GM11168 (cell line): ENCODE results near the gene VAMP8.
"Not testable (repeated sequence)": the region's sequence is repeated elsewhere in the genome, so short reads cannot be mapped to it uniquely, and the experiment has no call there.

Experiments
- in situ Hi-C: fragments of 300-500 bp; cut with MboI; formaldehyde crosslinking; loops from one replicate; pipeline ENCODE4 v1.12.0; 2022; ENCODE audit warnings: low sequenced_read_pairs; ENCODE audit not compliant: unreplicated experiment

VAMP8 gene

DNA sequence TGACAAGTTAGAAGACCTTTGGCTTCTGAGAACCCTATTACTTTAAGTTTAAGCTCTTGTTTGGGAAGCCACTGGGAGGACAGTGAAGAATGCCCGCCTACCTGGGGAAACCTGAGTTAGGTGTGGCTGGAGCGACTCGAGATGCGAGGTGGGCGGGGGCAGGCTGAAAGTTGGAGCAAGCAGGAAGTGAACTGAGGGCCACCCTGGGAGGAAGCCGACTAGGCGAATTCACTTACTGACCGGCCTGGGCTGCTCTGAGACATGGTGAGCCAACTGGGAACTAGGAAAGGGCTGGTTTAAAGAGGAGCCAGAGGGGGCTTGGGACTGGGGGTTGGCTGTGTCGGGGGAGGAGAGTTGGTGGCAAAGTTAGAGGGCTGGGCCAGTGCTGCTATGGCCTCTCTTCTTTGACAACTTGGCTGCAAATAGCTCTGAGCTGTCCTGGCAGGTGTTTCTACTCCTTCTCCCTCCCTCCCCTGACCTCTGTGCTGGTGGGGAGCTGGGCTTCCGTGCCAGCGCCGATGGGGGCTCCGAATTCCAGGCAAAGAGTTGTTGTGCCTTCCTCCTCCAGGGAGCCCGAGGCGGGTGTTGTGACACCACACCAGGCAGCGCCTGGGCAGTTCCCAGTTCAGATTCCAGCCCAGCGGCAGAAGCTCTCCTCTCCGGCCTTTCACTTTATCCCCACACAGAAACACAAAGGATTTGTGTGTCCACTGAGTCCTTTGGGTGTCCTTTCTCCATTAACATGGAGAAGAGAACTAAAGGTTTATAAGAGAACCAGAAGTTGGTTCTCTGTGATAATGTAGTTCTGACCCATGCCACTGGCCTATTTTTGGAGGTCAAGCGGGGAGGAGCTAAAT, at the start of gene VAMP8:
Gene VAMP8 (plus strand): TSS at position 201 of the 857 bp plus-strand sequence. CDS start 61 bp downstream, at position 262.
- in situ Hi-C loops = no loop called here

DNA sequence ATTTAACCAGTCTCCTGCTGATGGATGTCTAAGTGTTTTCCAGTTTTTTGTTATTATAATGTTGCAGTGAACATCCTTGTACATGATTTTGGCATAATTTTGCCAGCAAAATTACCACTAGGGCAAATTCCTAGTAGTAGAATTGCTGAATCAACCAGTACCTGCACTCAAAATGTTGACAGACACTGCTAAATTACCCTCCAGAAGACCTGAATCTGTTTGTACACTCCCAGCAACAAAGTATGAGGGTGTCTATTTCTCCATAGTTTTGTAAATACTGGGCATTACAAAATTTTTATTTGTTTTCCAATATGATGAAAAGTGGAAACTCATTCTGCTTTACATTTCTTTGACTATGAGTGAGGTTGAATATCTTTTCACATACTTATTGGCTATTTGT, 49.6 kb upstream of the VAMP8 start:
- in situ Hi-C loops = no loop called here

- in situ Hi-C loops = no loop called here
These were observed 49.0 kb upstream of the VAMP8 start for GRCh38 chr2:85528355-85528754.

- in situ Hi-C loops = no loop called here
These were observed 47.6 kb upstream of the VAMP8 start for GRCh38 chr2:85529809-85530208.

DNA sequence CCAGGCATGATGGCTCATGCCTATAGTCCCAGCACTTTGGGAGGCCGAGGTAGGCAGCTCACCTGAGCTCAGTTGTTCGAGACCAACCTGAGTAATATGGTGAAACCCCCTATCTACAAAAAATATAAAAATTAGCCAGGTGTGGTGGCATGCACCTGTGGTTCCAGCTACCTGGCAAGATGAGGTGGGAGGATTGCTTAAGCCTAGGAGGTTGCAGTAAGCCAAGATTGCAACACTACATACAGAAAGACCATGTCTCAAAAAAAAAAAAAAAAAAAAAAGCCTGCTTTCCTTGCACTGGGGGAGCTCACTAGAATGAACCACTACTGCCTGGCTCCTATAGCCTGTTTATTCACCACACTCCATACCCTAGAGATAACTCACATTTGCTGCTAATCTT, 45.8 kb upstream of the VAMP8 start:
- in situ Hi-C loops = no loop called here

- in situ Hi-C loops = no loop called here
These were observed 43.3 kb upstream of the VAMP8 start for GRCh38 chr2:85534099-85534498.

GRCh38 chr2:85534881-85535280, 42.5 kb upstream of the VAMP8 start:
- in situ Hi-C loops = no loop called here

DNA sequence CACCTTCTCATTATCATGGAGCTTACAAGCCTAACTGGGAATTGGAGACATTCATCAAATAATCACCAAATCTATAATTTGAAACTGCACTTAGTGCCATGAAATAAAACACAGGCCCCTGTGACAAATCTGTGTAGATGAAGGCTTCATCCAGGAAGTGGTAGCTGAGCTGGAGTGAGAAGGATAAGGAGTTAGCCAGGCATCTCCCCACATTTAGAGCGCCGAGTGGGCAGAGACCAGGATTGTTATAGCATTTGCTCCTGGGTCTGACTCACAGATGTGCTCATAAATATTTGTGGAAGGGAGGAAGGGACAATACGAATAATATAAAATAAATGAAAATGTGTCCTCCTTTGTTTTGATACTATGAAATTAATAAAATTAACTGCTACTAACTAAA, 40.9 kb upstream of the VAMP8 start:
- in situ Hi-C loops = no loop called here

- in situ Hi-C loops = no loop called here
These were observed 39.5 kb upstream of the VAMP8 start for GRCh38 chr2:85537600-85538506.

GRCh38 chr2:85538507-85539360, 38.7 kb upstream of the VAMP8 start, which contains the start of gene MAT2A:
TSS of gene MAT2A (plus strand) at chr2:85539168. CDS start at chr2:85539288, 120 bp downstream.
- in situ Hi-C loops = no loop called here

DNA sequence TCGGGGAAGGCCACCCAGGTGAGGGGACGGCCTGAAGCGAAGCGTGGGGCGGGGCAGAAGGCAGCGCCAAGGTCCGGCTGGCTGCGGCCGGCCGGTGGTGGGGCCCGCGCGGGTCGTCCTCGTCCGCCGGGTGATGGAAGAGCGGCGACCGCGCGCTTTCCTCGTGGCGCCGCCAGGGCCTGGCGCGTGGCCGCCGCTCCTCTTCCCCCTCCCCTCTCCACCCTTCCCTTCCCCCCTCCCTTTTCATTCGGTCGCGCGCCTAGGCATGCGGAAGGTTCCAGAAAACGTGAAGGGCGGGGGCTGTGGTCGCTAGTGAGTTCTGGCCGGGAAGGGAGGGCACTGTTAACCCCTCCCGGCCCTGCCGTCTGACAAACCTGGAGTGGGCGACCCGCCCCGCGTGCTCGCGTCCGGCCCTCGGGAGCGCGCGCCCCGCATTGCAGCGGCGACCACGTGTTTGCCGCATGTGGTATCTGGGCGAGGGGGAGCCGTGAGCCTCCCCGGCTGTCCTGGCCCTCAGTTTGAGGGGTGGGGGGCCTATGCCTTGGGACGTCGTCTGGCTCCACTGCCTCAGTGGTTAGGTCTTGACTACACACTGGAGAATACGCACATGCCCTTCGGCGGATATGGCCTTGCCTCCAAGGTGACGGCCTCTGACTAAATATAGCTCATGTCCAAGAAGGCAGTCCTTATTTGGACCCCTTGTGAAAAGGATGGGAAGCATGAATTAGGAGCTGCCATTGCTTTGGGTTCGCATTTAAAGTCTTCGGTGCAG, 37.8 kb upstream of the VAMP8 start:
- in situ Hi-C loops = no loop called here

DNA sequence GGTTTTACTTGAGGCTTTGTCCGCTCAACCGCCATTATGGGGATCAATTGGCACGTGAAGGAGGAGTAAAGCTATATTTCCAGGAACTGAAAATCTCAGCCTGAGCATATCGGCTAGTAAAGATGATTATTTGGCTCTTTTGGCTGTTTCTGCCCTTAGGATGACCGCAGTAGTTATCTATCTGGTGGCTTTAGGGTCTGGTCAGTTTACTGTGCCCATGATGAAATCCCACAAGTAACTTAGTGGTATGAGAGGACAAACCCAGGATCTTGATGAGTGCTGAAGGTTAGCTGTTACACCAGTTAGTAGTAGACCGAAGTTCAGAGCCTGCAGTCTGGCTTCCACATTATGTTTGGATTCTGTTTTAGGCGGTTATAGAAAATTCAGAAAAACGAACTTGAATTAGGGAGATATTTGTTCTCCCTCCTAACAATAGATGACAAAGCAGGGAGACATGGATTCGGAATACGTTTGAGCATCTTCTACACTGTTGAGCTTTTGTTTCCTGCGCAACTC, 37.2 kb upstream of the VAMP8 start:
- in situ Hi-C loops = no loop called here

DNA sequence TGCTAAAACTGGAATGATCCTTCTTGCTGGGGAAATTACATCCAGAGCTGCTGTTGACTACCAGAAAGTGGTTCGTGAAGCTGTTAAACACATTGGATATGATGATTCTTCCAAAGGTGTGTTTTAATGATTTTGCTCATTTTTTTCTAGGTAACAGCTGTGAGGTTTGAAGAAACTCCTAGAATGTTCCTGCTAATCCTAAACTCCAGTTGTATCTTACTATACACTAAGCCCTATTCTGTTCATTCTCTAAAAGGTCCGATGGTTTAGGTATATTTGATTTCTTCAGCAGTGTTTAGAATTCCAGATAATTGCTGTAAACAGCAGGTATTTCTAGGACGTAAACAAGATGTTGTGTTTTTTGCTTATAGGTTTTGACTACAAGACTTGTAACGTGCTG, 36.1 kb upstream of the VAMP8 start:
- in situ Hi-C loops = no loop called here

- in situ Hi-C loops = no loop called here
These were observed 35.5 kb upstream of the VAMP8 start for GRCh38 chr2:85541753-85542457.

- in situ Hi-C loops = no loop called here
These were observed 34.6 kb upstream of the VAMP8 start for GRCh38 chr2:85542777-85543176.

- in situ Hi-C loops = not testable (repeated sequence)
These were observed 33.1 kb upstream of the VAMP8 start for GRCh38 chr2:85544254-85544691.

DNA sequence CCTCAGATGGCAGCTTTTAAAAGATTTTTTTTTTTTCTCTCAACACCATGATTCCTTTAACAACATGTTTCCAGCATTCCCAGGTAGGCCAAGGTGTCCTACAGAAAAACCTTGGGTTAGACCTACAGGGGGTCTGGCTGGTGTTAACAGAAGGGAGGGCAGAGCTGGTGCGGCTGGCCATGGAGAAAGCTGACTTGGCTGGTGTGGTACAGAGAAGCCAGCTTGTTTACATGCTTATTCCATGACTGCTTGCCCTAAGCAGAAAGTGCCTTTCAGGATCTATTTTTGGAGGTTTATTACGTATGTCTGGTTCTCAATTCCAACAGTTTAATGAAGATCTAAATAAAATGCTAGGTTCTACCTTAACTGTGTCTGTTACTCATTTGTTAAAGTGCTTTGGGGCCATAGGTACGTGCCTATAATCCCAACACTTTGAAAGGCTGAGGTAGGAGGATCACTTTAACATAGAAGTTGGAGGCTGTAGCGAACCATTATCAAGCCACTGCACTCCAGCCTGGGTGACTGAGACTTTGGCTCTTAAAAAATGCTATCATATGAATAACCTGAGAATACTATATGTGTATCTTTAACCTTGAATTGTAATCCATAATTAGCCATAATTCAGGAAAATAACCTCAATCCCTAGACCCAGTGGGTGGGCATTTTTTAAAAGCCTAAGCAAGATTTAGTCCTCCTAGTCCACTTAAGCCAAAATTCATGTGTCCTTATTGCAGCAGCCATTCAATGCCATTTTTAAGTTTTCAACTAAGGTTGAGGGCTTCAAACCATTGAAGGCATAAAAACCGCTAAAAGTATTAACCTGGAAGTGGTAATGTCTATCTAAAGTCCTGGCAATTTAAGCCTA, 32.2 kb upstream of the VAMP8 start:
- in situ Hi-C loops = not testable (repeated sequence)
